GM18868 (cell line): ENCODE results near the gene USHBP1.

ENCODE experiments used
- ATAC-seq: cut with Tn5 transposase; IDR thresholded peaks from one replicate; pipeline ENCODE4 v1.9.1; 2021; ENCODE audit warnings: mild to moderate bottlenecking, moderate library complexity; ENCODE audit not compliant: unreplicated experiment

The USHBP1 gene

GRCh38 chr19:17215127-17215971 lies 49.2 kb downstream of the USHBP1 start, which contains the start of gene USE1:
USE1 (plus strand) TSS chr19:17215357; CDS start chr19:17215406, 49 bp downstream.
- ATAC-seq = peak; percentile 63

GRCh38 chr19:17214508-17215126 lies 49.9 kb downstream of the USHBP1 start:
- no peak for ATAC-seq

- no peak for ATAC-seq
Observed at GRCh38 chr19:17213334-17213733, 51.2 kb downstream of the USHBP1 start.

- ATAC-seq = no peak
Observed at GRCh38 chr19:17211547-17212446, 52.7 kb downstream of the USHBP1 start.

GRCh38 chr19:17210296-17210695 lies 54.2 kb downstream of the USHBP1 start:
- no peak for ATAC-seq

GRCh38 chr19:17209126-17210036 lies 55.2 kb downstream of the USHBP1 start:
- no peak for ATAC-seq

GRCh38 chr19:17206736-17207581 lies 57.6 kb downstream of the USHBP1 start:
- no peak for ATAC-seq

GRCh38 chr19:17205237-17206140 lies 59.1 kb downstream of the USHBP1 start:
- no peak for ATAC-seq

- no peak for ATAC-seq
Observed at GRCh38 chr19:17202713-17203112, 61.8 kb downstream of the USHBP1 start.

- ATAC-seq = no peak
Observed at GRCh38 chr19:17202249-17202648, 62.3 kb downstream of the USHBP1 start.

GRCh38 chr19:17200408-17201079 lies 64.0 kb downstream of the USHBP1 start:
- ATAC-seq = no peak
